Measurements from ENCODE around the gene TMEM272. TPM values are rescaled to one million over a fixed set of nuclear protein-coding genes. Genes with fewer than 3 reads are reported as not detected.

Gene TMEM272
- polyA plus RNA-seq, 1 donor (not counting 4 experiments of a cell fraction or from before 2014, with no cell fraction given), result not detected

- H3K4me1 ChIP-seq (ENCODE audit: control insufficient read depth, extremely low read depth, insufficient read depth, low read length), result peaks cover 25% of the 10 kb centered on the region
- H3K36me3 ChIP-seq (ENCODE audit: control insufficient read depth in 2 of 2, extremely low read depth in 1 of 2, insufficient read depth in 2 of 2, low read length in 2 of 2), result no peaks in the 10 kb centered on the region
- peak overlapping the region; percentile 55 for H2AFZ ChIP-seq (ENCODE audit: control insufficient read depth, low read length)
- no peaks in the 10 kb centered on the region for H3K9me1 ChIP-seq (ENCODE audit: control insufficient read depth, extremely low read depth, insufficient read depth, low read length)
- dilution Hi-C loops (cut with MboI; ENCODE audit: extremely low pct_ligation_motif_present, low sequenced_read_pairs), result no loop called here
- DNase-seq (ENCODE audit: low read depth, low spot score) (no peak), FAIRE-seq (peak; percentile 91)
- no peak overlapping the region for H3K27ac ChIP-seq (ENCODE audit: control insufficient read depth, insufficient read depth, low read length)
- H3K4me3 ChIP-seq (ENCODE audit: control insufficient read depth in 2 of 3, extremely low read depth in 1 of 3, insufficient read depth in 2 of 3, low read depth in 1 of 3, low read length in 3 of 3), result peak overlapping the region in 1 of 3 experiments; percentile 30
- peak; percentile 85 to 91 (median 86) for TF ChIP-seq CTCF (optimal IDR thresholded peaks at IDR 0.05 in 1 of 3, IDR thresholded peaks at IDR 0.05 in 1 of 3, conservative IDR thresholded peaks at IDR 0.05 in 1 of 3; ENCODE audit: extremely low read depth in 1 of 3, insufficient read depth in 2 of 3, low read length in 3 of 3)
- TF ChIP-seq EZH2 (IDR thresholded peaks at IDR 0.05; ENCODE audit: low read length), result no peak
- no peaks in the 10 kb centered on the region for H4K20me1 ChIP-seq (ENCODE audit: control insufficient read depth, extremely low read depth, insufficient read depth, low read length)
- H3K79me2 ChIP-seq (ENCODE audit: control insufficient read depth, insufficient read depth, low read length), result no peaks in the 10 kb centered on the region
- no peaks in the 10 kb centered on the region for H3K9me3 ChIP-seq (ENCODE audit: control insufficient read depth, low read depth, low read length)
- H3K4me2 ChIP-seq (ENCODE audit: control insufficient read depth, extremely low read depth, insufficient read depth, low read depth, low read length), result peak overlapping the region; percentile 79
- no peak overlapping the region for H3K9ac ChIP-seq (ENCODE audit: control insufficient read depth, extremely low read depth, insufficient read depth, low read length)
- H3K27me3 ChIP-seq (ENCODE audit: control insufficient read depth, extremely low read depth, insufficient read depth, low read length), result peaks cover 20% of the 10 kb centered on the region
These were observed 29.9 kb downstream of the TMEM272 start for GRCh38 chr13:51814825-51815650.

- no peak overlapping the region for H3K4me2 ChIP-seq (ENCODE audit: control insufficient read depth, extremely low read depth, insufficient read depth, low read depth, low read length)
- H3K27me3 ChIP-seq (ENCODE audit: control insufficient read depth, extremely low read depth, insufficient read depth, low read length), result peaks cover 11% of the 10 kb centered on the region
- no peaks in the 10 kb centered on the region for H3K79me2 ChIP-seq (ENCODE audit: control insufficient read depth, insufficient read depth, low read length)
- H3K4me3 ChIP-seq (ENCODE audit: control insufficient read depth in 2 of 3, extremely low read depth in 1 of 3, insufficient read depth in 2 of 3, low read depth in 1 of 3, low read length in 3 of 3), result no peak overlapping the region
- H4K20me1 ChIP-seq (ENCODE audit: control insufficient read depth, extremely low read depth, insufficient read depth, low read length), result no peaks in the 10 kb centered on the region
- no peak overlapping the region for H3K9ac ChIP-seq (ENCODE audit: control insufficient read depth, extremely low read depth, insufficient read depth, low read length)
- TF ChIP-seq CTCF (optimal IDR thresholded peaks at IDR 0.05 in 1 of 3, IDR thresholded peaks at IDR 0.05 in 1 of 3, conservative IDR thresholded peaks at IDR 0.05 in 1 of 3; ENCODE audit: extremely low read depth in 1 of 3, insufficient read depth in 2 of 3, low read length in 3 of 3), result no peak
- TF ChIP-seq EZH2 (IDR thresholded peaks at IDR 0.05; ENCODE audit: low read length), result no peak
- no peaks in the 10 kb centered on the region for H3K9me1 ChIP-seq (ENCODE audit: control insufficient read depth, extremely low read depth, insufficient read depth, low read length)
- dilution Hi-C loops (cut with MboI; ENCODE audit: extremely low pct_ligation_motif_present, low sequenced_read_pairs), result no loop called here
- no peaks in the 10 kb centered on the region for H3K9me3 ChIP-seq (ENCODE audit: control insufficient read depth, low read depth, low read length)
- H3K27ac ChIP-seq (ENCODE audit: control insufficient read depth, insufficient read depth, low read length), result no peak overlapping the region
- peaks cover 25% of the 10 kb centered on the region for H3K4me1 ChIP-seq (ENCODE audit: control insufficient read depth, extremely low read depth, insufficient read depth, low read length)
- no peak for DNase-seq (ENCODE audit: low read depth, low spot score)
- H2AFZ ChIP-seq (ENCODE audit: control insufficient read depth, low read length), result no peak overlapping the region
- no peak for FAIRE-seq
- H3K36me3 ChIP-seq (ENCODE audit: control insufficient read depth in 2 of 2, extremely low read depth in 1 of 2, insufficient read depth in 2 of 2, low read length in 2 of 2), result no peaks in the 10 kb centered on the region
These were observed 30.9 kb downstream of the TMEM272 start for GRCh38 chr13:51814071-51814470.
